Chondrocyte (in vitro differentiated cells): Measurements from ENCODE around the gene HECW1. TPM values are rescaled to one million over a fixed set of nuclear protein-coding genes. Genes with fewer than 3 reads are reported as not detected.
A peak's percentile ranks its signal among the peaks of the same experiment; 100 is the strongest.

Experiments
- DNase-seq: peaks from one replicate; pipeline ENCODE4 v3.0.0; 2021; ENCODE audit warnings: mixed read lengths, low spot score
- H3K27ac Mint-ChIP-seq: one replicate; pipeline ENCODE4 v1.8.0; 2021; ENCODE audit warnings: mild to moderate bottlenecking, moderate library complexity, mixed read lengths; ENCODE audit not compliant: unreplicated experiment
- H3K27me3 Mint-ChIP-seq: 2 replicates; pipeline ENCODE4 v1.8.0; 2021; ENCODE audit warnings: low read depth, mixed read lengths
- H3K36me3 Mint-ChIP-seq: 2 replicates; pipeline ENCODE4 v1.8.0; 2021; ENCODE audit warnings: low read depth, mixed read lengths
- H3K4me1 Mint-ChIP-seq: 2 replicates; pipeline ENCODE4 v1.8.0; 2021; ENCODE audit warnings: low read depth, mild to moderate bottlenecking, mixed read lengths
- H3K4me3 Mint-ChIP-seq: one replicate; pipeline ENCODE4 v1.8.0; 2021; ENCODE audit warnings: mild to moderate bottlenecking, moderate library complexity, mixed read lengths; ENCODE audit not compliant: unreplicated experiment
- H3K9me3 Mint-ChIP-seq: 2 replicates; pipeline ENCODE4 v1.8.0; 2021; ENCODE audit warnings: low read depth, mixed read lengths
- CTCF ChIP-seq: fragments of 200-600 bp; sonication (generic); IDR thresholded peaks from 2 replicates; pipeline ENCODE4 v1.5.0; 2021; ENCODE audit warnings: antibody characterized with exemption, mild to moderate bottlenecking, moderate library complexity
- total RNA-seq: library from RNA; stranded (reverse); gene quantifications from 3 replicates; pipeline ENCODE4 v1.2.1, GENCODE V29; 2021

Gene HECW1
- total RNA-seq, 1 donor from 2014 or later: 1.9 TPM

- no peak for TF ChIP-seq CTCF
- Mint-ChIP-seq H3K27me3 (peaks cover 3% of the 10 kb centered on the region), H3K4me1 (peaks cover 7% of the 10 kb centered on the region), H3K4me3 (no peak overlapping the region), H3K27ac (no peak overlapping the region), H3K9me3 (peaks cover 12% of the 10 kb centered on the region), H3K36me3 (no peaks in the 10 kb centered on the region)
- DNase-seq: no peak
Observed at GRCh38 chr7:43291789-43292188, 179.3 kb downstream of the HECW1 start.

- Mint-ChIP-seq H3K27ac (no peak overlapping the region), H3K9me3 (peaks cover 8% of the 10 kb centered on the region), H3K4me1 (peaks cover 7% of the 10 kb centered on the region), H3K36me3 (no peaks in the 10 kb centered on the region), H3K27me3 (peaks cover 3% of the 10 kb centered on the region), H3K4me3 (no peak overlapping the region)
- TF ChIP-seq CTCF: no peak
- DNase-seq: no peak
Observed at GRCh38 chr7:43292384-43292783, 179.9 kb downstream of the HECW1 start.

GRCh38 chr7:43294080-43294630 is 181.7 kb downstream of the HECW1 start:
- no peaks in the 10 kb centered on the region for H3K36me3 Mint-ChIP-seq
- DNase-seq: no peak
- TF ChIP-seq CTCF: no peak
- H3K27ac Mint-ChIP-seq: peak overlapping the region; percentile 52
- H3K9me3 Mint-ChIP-seq: peaks cover 8% of the 10 kb centered on the region
- no peak overlapping the region for H3K4me3 Mint-ChIP-seq
- peaks cover 4% of the 10 kb centered on the region for H3K27me3 Mint-ChIP-seq
- H3K4me1 Mint-ChIP-seq: peaks cover 7% of the 10 kb centered on the region

- peaks cover 7% of the 10 kb centered on the region for H3K4me1 Mint-ChIP-seq
- H3K27me3 Mint-ChIP-seq: peaks cover 12% of the 10 kb centered on the region
- H3K27ac Mint-ChIP-seq: no peak overlapping the region
- H3K36me3 Mint-ChIP-seq: no peaks in the 10 kb centered on the region
- no peak overlapping the region for H3K4me3 Mint-ChIP-seq
- TF ChIP-seq CTCF: no peak
- H3K9me3 Mint-ChIP-seq: peaks cover 8% of the 10 kb centered on the region
- DNase-seq: no peak
Observed at GRCh38 chr7:43295429-43295828, 183.0 kb downstream of the HECW1 start.

GRCh38 chr7:43296306-43296705 is 183.9 kb downstream of the HECW1 start:
- H3K27me3 Mint-ChIP-seq: peaks cover 12% of the 10 kb centered on the region
- no peaks in the 10 kb centered on the region for H3K36me3 Mint-ChIP-seq
- DNase-seq: no peak
- no peak overlapping the region for H3K4me3 Mint-ChIP-seq
- peak; percentile 31 for TF ChIP-seq CTCF
- H3K4me1 Mint-ChIP-seq: peaks cover 7% of the 10 kb centered on the region
- no peak overlapping the region for H3K27ac Mint-ChIP-seq
- H3K9me3 Mint-ChIP-seq: peaks cover 4% of the 10 kb centered on the region
